RWPE1 (cell line): ENCODE measurements around the gene TREM2.

Experiments
- CTCF ChIA-PET: fragments of 350-600 bp; sonication (Branson Sonifier 250); formaldehyde crosslinking; extraction: SDS; loops from one replicate; lab custom pipeline; 2021; lab: Yijun Ruan, JAX
- POLR2A ChIA-PET: fragments of 400-600 bp; formaldehyde crosslinking; extraction: SDS; loops from one replicate; lab custom pipeline; 2020; ENCODE audit warnings: antibody characterized with exemption; ENCODE audit not compliant: low non-redundant PET; lab: Yijun Ruan, JAX
- DNase-seq: peaks from one replicate; pipeline ENCODE4 v3.0.0; 2012; ENCODE audit warnings: low spot score
- H3K27ac ChIP-seq: fragments of 450-650 bp; 2 replicates; pipeline ENCODE4 v1.5.1; 2017
- CTCF ChIP-seq: fragments of 450-650 bp; conservative IDR thresholded peaks from 2 replicates; pipeline ENCODE4 v1.5.1; 2017; ENCODE audit warnings: low read depth, mild to moderate bottlenecking

The TREM2 gene

GRCh38 chr6:41176189-41176588, 13.3 kb upstream of the TREM2 start:
- DNase-seq, result no peak
- ChIA-PET CTCF (interaction anchor here (0.6 kb wide), 1 partner anchor 96 kb away, joined by 3 read pairs; no protein-coding TSS in a partner anchor), POLR2A (no interaction called here)
- no peak overlapping the region for H3K27ac ChIP-seq
- TF ChIP-seq CTCF, result no peak

- TF ChIP-seq CTCF, result no peak
- H3K27ac ChIP-seq, result no peak overlapping the region
- CTCF ChIA-PET, result no interaction called here
- POLR2A ChIA-PET, result no interaction called here
- DNase-seq, result no peak
These were observed 12.2 kb upstream of the TREM2 start for GRCh38 chr6:41175084-41175483.

GRCh38 chr6:41174610-41175009, 11.7 kb upstream of the TREM2 start:
- CTCF ChIA-PET, result no interaction called here
- POLR2A ChIA-PET, result no interaction called here

GRCh38 chr6:41171908-41172307, 9.0 kb upstream of the TREM2 start:
- ChIA-PET CTCF (no interaction called here), POLR2A (no interaction called here)
- no peak for DNase-seq
- no peak for TF ChIP-seq CTCF
- H3K27ac ChIP-seq, result no peak overlapping the region

More at GRCh38 chr6:41174610-41175009, 11.7 kb upstream of the TREM2 start:
- TF ChIP-seq CTCF, result no peak
- DNase-seq, result no peak
- no peak overlapping the region for H3K27ac ChIP-seq

- no peak for TF ChIP-seq CTCF
These were observed 7.7 kb upstream of the TREM2 start for GRCh38 chr6:41170547-41171160.

GRCh38 chr6:41167173-41167963, 4.5 kb upstream of the TREM2 start:
- DNase-seq, result peak; percentile 24
- TF ChIP-seq CTCF, result no peak
- POLR2A ChIA-PET, result no interaction called here
- no peak overlapping the region for H3K27ac ChIP-seq
- CTCF ChIA-PET, result interaction anchor here (0.5 kb wide), 1 partner anchor 151 kb away, joined by 4 read pairs; no protein-coding TSS in a partner anchor

More at GRCh38 chr6:41170547-41171160, 7.7 kb upstream of the TREM2 start:
- DNase-seq, result no peak
- H3K27ac ChIP-seq, result no peak overlapping the region
- ChIA-PET POLR2A (no interaction called here), CTCF (interaction anchor here (0.5 to 0.6 kb wide), 2 partner anchors 12 to 246 kb away, joined by 3 read pairs; no protein-coding TSS in a partner anchor)
